PC-9 (cell line): ENCODE measurements around the gene PIK3R4.

Experiments used
- CTCF ChIP-seq: fragments of 200-600 bp; sonication (generic); conservative IDR thresholded peaks from 2 replicates; pipeline ENCODE4 v1.6.1; 2017; ENCODE audit warnings: mixed run types, antibody characterized with exemption, mild to moderate bottlenecking, moderate library complexity
- EZH2 ChIP-seq: fragments of 200-600 bp; sonication (generic); IDR thresholded peaks from 2 replicates; pipeline ENCODE4 v1.8.0; 2017; ENCODE audit warnings: antibody characterized with exemption, low read depth

- no peak for TF ChIP-seq CTCF
- no peak for TF ChIP-seq EZH2
Measured at GRCh38 chr3:130669740-130670139, 76.9 kb downstream of the PIK3R4 start.
